GM19468 (cell line): ENCODE results near the gene RILPL1.
"Not testable (repeated sequence)": the region's sequence is repeated elsewhere in the genome, so short reads cannot be mapped to it uniquely, and the experiment has no call there.

ENCODE experiments used
- ATAC-seq: cut with Tn5 transposase; IDR thresholded peaks from one replicate; pipeline ENCODE4 v1.9.1; 2021; ENCODE audit warnings: mild to moderate bottlenecking, moderate library complexity, moderate number of reproducible peaks; ENCODE audit not compliant: unreplicated experiment; ENCODE audit errors: extremely low read depth

Gene RILPL1

GRCh38 chr12:123533672-123534643 is at the start of gene RILPL1:
RILPL1 (minus strand) TSS chr12:123533719; CDS start chr12:123533482, 237 bp downstream.
- no peak for ATAC-seq

GRCh38 chr12:123580772-123581171 is 47.3 kb upstream of the RILPL1 start:
- ATAC-seq: no peak

GRCh38 chr12:123578829-123579228 is 45.3 kb upstream of the RILPL1 start:
- not testable (repeated sequence) for ATAC-seq

DNA sequence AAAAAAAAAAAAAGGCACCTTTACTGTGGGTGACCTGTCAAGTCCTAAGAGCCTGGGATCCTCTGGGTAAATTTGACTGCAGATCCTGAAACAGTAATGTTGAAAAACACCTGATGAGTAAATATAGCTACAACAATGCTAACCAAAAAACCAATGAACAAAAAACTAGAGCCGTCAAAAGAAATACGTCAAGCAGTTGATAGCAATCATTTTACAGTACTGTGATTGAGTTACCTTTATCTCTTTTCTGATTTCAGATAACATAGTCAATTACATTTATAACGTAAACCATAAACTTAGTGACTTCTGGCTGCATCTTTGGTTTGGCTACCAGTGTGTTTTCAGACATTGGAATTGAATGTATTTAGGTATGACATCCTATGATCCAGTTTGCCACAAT is 44.7 kb upstream of the RILPL1 start:
- no peak for ATAC-seq

GRCh38 chr12:123576611-123577010 is 43.1 kb upstream of the RILPL1 start:
- ATAC-seq: no peak

GRCh38 chr12:123573870-123574269 is 40.4 kb upstream of the RILPL1 start:
- ATAC-seq: no peak

DNA sequence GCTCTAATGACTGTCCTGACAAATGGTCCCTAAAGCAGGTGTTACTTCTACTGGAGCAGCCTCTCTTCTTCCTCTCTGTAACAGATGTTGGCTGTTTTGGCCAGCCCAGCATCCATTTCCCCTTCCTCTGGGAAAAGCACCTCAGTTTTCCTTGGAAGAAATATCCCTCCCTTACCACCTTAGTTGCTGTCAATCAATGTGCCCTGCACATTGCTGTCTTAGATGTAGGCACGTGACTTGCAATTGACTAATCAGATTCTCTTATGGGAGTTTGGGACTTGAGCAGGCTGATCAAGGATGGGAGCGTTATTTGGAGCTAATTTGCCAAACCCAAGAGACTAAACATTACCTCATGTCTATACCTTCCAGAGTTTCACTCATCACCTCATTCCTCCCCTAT is 38.9 kb upstream of the RILPL1 start:
- ATAC-seq: no peak

DNA sequence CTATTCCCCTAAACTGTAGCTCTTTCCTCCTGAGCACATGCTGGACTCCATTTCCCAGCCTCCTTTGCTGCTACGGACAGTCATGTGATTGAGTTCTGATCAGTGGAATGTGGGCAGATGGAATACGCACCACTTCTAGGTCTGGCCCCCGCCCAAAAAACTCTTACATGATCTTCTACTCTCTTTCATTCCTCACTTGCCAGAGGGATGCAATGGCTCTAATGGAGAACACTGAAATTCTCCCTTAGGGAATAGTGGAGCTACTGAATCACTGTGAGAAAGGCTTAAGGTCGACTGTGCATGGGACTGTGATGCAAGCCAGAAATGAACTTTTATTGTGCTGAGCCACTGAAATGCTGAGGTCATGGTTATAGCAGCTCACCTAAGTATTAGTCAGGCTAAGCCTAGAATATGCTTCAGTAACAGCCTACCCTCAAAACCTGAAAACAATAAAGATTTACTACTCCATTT is 37.9 kb upstream of the RILPL1 start:
- no peak for ATAC-seq

DNA sequence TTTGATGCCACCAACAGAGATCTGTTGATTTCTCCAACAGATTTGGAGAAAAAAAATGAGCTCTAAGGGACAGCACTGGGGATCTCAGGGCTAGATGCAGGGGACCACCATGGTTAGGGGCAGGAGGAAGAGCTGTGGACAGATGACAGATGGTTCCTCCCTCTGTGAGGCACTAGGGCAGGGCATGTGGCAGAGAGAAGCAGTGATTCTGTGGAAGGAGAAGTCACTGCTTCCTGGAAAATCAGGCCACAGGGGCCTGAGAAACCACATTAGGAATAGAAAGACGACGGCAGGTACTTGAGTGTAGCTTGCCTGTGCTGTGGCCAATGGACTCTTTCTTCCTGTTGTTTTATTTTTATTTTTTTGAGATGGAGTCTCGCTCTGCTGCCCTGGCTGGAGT is 25.9 kb upstream of the RILPL1 start:
- no peak for ATAC-seq

GRCh38 chr12:123558487-123558886 is 25.0 kb upstream of the RILPL1 start:
- not testable (repeated sequence) for ATAC-seq

GRCh38 chr12:123554843-123555242 is 21.3 kb upstream of the RILPL1 start:
- ATAC-seq: not testable (repeated sequence)

- ATAC-seq: not testable (repeated sequence)
These were observed 20.6 kb upstream of the RILPL1 start for GRCh38 chr12:123554136-123554535.

DNA sequence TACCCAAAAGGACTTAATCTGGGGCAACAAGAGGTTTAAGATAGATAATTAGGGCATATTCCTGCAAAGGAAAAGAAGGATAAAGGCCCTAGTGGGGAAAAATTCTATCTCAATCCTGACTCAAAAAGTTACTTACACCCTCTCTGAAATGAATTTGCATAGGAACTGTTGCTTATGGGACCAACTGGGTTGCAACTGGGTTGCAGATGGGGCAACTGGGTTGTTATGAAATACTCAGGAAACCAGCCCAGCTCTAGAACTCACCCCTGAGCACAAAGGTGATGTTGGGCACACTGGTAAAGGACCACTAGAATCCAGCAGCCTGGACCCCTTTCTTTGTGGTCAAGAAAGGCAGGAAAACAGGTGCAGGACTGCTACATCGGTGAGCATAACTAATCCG is 17.2 kb upstream of the RILPL1 start:
- ATAC-seq: no peak

DNA sequence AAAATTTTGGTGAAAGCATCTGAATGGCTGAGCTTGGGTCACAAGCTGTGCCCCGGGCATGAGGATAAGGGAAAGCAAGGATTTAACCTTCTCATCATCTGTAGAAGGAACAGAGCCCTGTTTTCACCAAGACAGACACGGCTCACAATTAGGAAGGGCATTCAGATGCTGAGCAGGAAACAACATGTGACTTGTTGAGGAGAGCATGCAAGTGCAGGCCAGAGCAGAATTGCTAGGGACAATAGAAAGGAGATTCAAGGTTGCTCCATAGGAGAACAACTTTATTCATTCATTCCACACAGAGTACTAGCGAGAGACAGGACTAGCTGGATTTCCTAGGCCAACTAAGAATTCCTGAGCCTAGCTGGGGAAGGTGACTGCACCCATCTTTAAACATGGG is 14.6 kb upstream of the RILPL1 start:
- ATAC-seq: no peak

DNA sequence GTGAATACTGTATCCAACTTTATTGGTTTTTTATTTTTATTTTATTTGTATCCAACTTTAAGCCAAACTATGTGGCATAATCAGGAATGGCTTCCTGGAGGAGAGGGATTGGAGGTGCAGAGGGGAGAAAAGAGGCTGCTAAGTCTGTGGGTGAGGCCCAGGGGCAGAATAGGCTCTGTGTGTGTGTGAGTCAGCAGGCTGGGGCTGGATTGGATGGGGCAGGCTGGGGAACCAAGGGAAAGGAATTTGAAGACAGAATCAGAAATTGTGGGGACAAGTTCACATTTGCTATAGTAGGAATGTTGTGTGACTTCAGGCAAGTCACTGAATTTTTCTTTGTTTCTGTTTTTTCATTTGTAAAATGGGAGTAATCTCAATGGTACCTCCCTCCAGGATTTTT is 12.8 kb upstream of the RILPL1 start:
- ATAC-seq: no peak

GRCh38 chr12:123543541-123543940 is 10.0 kb upstream of the RILPL1 start:
- ATAC-seq: no peak

GRCh38 chr12:123540899-123541662 is 7.6 kb upstream of the RILPL1 start:
- ATAC-seq: no peak

GRCh38 chr12:123535952-123536351 is 2.4 kb upstream of the RILPL1 start:
- not testable (repeated sequence) for ATAC-seq

GRCh38 chr12:123532808-123533649 is 490 bp downstream of the RILPL1 start:
- ATAC-seq: no peak

GRCh38 chr12:123532019-123532418 is 1.5 kb downstream of the RILPL1 start:
- ATAC-seq: peak; percentile 58
